CD1c-positive myeloid dendritic cell (primary cell): ENCODE data around the gene DEDD.
A peak's percentile ranks its signal among the peaks of the same experiment; 100 is the strongest.
"Not testable (repeated sequence)": the region's sequence is repeated elsewhere in the genome, so short reads cannot be mapped to it uniquely, and the experiment has no call there.

Experiments
- DNase-seq: peaks from one replicate; pipeline ENCODE4 v3.0.0-alpha.2; 2016; ENCODE audit errors: extremely low spot score

The DEDD gene

GRCh38 chr1:161127649-161128048 is 4.8 kb downstream of the DEDD start:
- DNase-seq: peak; percentile 27

GRCh38 chr1:161122967-161123366 is 9.5 kb downstream of the DEDD start:
- DNase-seq: no peak

- peak; percentile 68 for DNase-seq
Observed at GRCh38 chr1:161121834-161122233, 10.6 kb downstream of the DEDD start.

GRCh38 chr1:161121042-161121650 is 11.3 kb downstream of the DEDD start:
- peak; percentile 51 for DNase-seq

GRCh38 chr1:161119092-161119903 is 13.2 kb downstream of the DEDD start:
- peak; percentile 66 for DNase-seq

GRCh38 chr1:161117759-161118581 is 14.5 kb downstream of the DEDD start, which contains the start of the genes NIT1 and PFDN2:
Gene NIT1, plus strand, starts transcription at chr1:161118105. Its CDS starts 72 bp downstream, at chr1:161118177.
Gene PFDN2, minus strand, starts transcription at chr1:161118037. Its CDS starts 11 bp downstream, at chr1:161118026.
- DNase-seq: peak; percentile 93

GRCh38 chr1:161115961-161116360 is 16.5 kb downstream of the DEDD start:
- not testable (repeated sequence) for DNase-seq

GRCh38 chr1:161115132-161115711 is 17.2 kb downstream of the DEDD start:
- DNase-seq: no peak

- DNase-seq: no peak
Observed at GRCh38 chr1:161114556-161114955, 17.9 kb downstream of the DEDD start.

- DNase-seq: no peak
Observed at GRCh38 chr1:161113915-161114314, 18.6 kb downstream of the DEDD start.

- peak; percentile 59 for DNase-seq
Observed at GRCh38 chr1:161111527-161111926, 20.9 kb downstream of the DEDD start.

GRCh38 chr1:161111117-161111516 is 21.4 kb downstream of the DEDD start:
- DNase-seq: peak; percentile 43

- no peak for DNase-seq
Observed at GRCh38 chr1:161106431-161106830, 26.0 kb downstream of the DEDD start.

GRCh38 chr1:161100556-161100955 is 31.9 kb downstream of the DEDD start:
- no peak for DNase-seq

- no peak for DNase-seq
Observed at GRCh38 chr1:161099090-161099802, 33.2 kb downstream of the DEDD start.

- DNase-seq: peak; percentile 15
Observed at GRCh38 chr1:161098210-161099068, 34.0 kb downstream of the DEDD start, which contains the start of gene KLHDC9. Gene KLHDC9, plus strand, starts transcription at chr1:161098361. Its CDS starts 175 bp downstream, at chr1:161098536.

GRCh38 chr1:161096530-161096929 is 35.9 kb downstream of the DEDD start:
- peak; percentile 62 for DNase-seq

- no peak for DNase-seq
Observed at GRCh38 chr1:161096015-161096414, 36.5 kb downstream of the DEDD start.

GRCh38 chr1:161095230-161095629 is 37.2 kb downstream of the DEDD start:
- DNase-seq: no peak

- DNase-seq: no peak
Observed at GRCh38 chr1:161094481-161094880, 38.0 kb downstream of the DEDD start.
